ENCODE measurements around the gene CFAP46.

DNA sequence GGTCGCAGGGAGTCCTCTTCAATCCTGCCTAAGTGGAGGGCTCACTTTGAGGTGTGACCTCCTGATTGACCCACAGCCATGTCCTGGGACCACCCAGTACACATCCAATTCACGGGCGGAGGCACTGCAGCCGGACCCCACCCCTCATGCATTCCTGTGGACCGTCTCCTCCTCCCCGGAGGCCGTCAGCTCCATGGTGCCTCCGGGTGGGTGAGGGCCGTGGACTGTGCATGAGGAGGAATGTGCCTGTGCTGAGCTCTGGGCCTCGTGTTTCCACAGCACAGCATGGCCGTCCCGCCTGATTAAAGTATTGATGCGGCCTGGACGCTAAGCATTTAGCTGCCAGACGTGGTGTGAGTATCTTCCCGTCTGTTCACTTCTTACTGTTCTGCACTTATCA, 52.8 kb downstream of the CFAP46 start:
- TF ChIP-seq, protein P1, sequence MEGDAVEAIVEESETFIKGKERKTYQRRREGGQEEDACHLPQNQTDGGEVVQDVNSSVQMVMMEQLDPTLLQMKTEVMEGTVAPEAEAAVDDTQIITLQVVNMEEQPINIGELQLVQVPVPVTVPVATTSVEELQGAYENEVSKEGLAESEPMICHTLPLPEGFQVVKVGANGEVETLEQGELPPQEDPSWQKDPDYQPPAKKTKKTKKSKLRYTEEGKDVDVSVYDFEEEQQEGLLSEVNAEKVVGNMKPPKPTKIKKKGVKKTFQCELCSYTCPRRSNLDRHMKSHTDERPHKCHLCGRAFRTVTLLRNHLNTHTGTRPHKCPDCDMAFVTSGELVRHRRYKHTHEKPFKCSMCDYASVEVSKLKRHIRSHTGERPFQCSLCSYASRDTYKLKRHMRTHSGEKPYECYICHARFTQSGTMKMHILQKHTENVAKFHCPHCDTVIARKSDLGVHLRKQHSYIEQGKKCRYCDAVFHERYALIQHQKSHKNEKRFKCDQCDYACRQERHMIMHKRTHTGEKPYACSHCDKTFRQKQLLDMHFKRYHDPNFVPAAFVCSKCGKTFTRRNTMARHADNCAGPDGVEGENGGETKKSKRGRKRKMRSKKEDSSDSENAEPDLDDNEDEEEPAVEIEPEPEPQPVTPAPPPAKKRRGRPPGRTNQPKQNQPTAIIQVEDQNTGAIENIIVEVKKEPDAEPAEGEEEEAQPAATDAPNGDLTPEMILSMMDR (IDR thresholded peaks at IDR 0.05 in 2 of 3, conservative IDR thresholded peaks at IDR 0.05 in 1 of 3; ENCODE audit: control insufficient read depth in 2 of 3, extremely low read depth in 1 of 3, insufficient read depth in 1 of 3, low read depth in 3 of 3, low read length in 3 of 3) = no peak
- TF ChIP-seq MEF2B (IDR thresholded peaks at IDR 0.05; ENCODE audit: partially characterized antibody, poor library complexity, severe bottlenecking) = no peak
